CD14-positive monocyte (primary cell): ENCODE data around the gene PRRT2. TPM values are rescaled to one million over a fixed set of nuclear protein-coding genes. Genes with fewer than 3 reads are reported as not detected.

Source experiments
- DNase-seq, 3 donors: peaks; one replicate each; pipeline ENCODE4 v3.0.0-alpha.2; 2011 to 2022
- H2AFZ ChIP-seq: 2 replicates; pipeline ENCODE4 v1.6.0; 2012; ENCODE audit warnings: mild to moderate bottlenecking, low read depth, low read length, inconsistent platforms; ENCODE audit not compliant: insufficient read depth, poor library complexity, severe bottlenecking
- H3K27ac ChIP-seq, 2 donors: 1 replicate in 1 of 2; 2 replicates in 1 of 2; pipeline ENCODE4 v1.5.1; 2012 to 2013; ENCODE audit warnings: low read length in 2 of 2, control low read depth in 1 of 2, inconsistent platforms in 1 of 2, low read depth in 1 of 2, mild to moderate bottlenecking in 1 of 2
- H3K27me3 ChIP-seq, 2 donors: one replicate each; pipeline versions ENCODE4 v1.6.0 to v1.6.1; 2011 to 2013; ENCODE audit warnings: low read length in 2 of 2; ENCODE audit not compliant: control insufficient read depth in 2 of 2, insufficient read depth in 2 of 2
- H3K36me3 ChIP-seq, 2 donors: replicated peaks in 1 of 2; 1 replicate in 1 of 2; 2 replicates in 1 of 2; pipeline versions ENCODE4 v1.5.1 to v1.6.1; 2012 to 2013; ENCODE audit warnings: low read length in 2 of 2, control low read depth in 1 of 2, inconsistent platforms in 1 of 2, mild to moderate bottlenecking in 1 of 2; ENCODE audit not compliant: insufficient read depth in 2 of 2, control insufficient read depth in 1 of 2
- H3K4me1 ChIP-seq, 2 donors: 1 replicate in 1 of 2; 2 replicates in 1 of 2; pipeline versions ENCODE4 v1.5.1 to v1.6.1; 2012 to 2013; ENCODE audit warnings: low read length in 2 of 2, control low read depth in 1 of 2, inconsistent platforms in 1 of 2, mild to moderate bottlenecking in 1 of 2, moderate library complexity in 1 of 2; ENCODE audit not compliant: insufficient read depth in 2 of 2, control insufficient read depth in 1 of 2
- H3K4me2 ChIP-seq: replicated peaks from 2 replicates; pipeline ENCODE3; 2012; ENCODE audit warnings: low read length, moderate library complexity, mild to moderate bottlenecking; ENCODE audit not compliant: poor library complexity, severe bottlenecking; ENCODE audit errors: extremely low read depth
- H3K4me3 ChIP-seq, 3 experiments: fragments of 200-600 bp in 1 of 3; sonication (generic) in 1 of 3; replicated peaks in 1 of 3; 1 replicate in 2 of 3; 2 replicates in 1 of 3; pipeline ENCODE4 v1.5.1; 2011 to 2013; ENCODE audit warnings: low read length in 3 of 3, mild to moderate bottlenecking in 3 of 3, control low read depth in 2 of 3, low read depth in 2 of 3, inconsistent platforms in 1 of 3, moderate library complexity in 1 of 3
- H3K79me2 ChIP-seq: 2 replicates; pipeline ENCODE4 v1.6.0; 2012; ENCODE audit warnings: mild to moderate bottlenecking, control low read depth, inconsistent platforms, low read length, moderate library complexity; ENCODE audit not compliant: insufficient read depth
- H3K9ac ChIP-seq: 2 replicates; pipeline ENCODE4 v1.6.0; 2017; ENCODE audit warnings: low read length, mild to moderate bottlenecking; ENCODE audit not compliant: insufficient read depth, poor library complexity, severe bottlenecking
- H3K9me3 ChIP-seq, 2 donors: replicated peaks in 1 of 2; 1 replicate in 1 of 2; 2 replicates in 1 of 2; pipeline versions ENCODE4 v1.5.1 to v1.6.1; 2012 to 2013; ENCODE audit warnings: low read length in 2 of 2, control low read depth in 1 of 2; ENCODE audit not compliant: control insufficient read depth in 1 of 2, insufficient read depth in 1 of 2
- H4K20me1 ChIP-seq: 2 replicates; pipeline ENCODE4 v1.6.0; 2012; ENCODE audit warnings: mild to moderate bottlenecking, low read length, control low read depth, moderate library complexity; ENCODE audit not compliant: insufficient read depth
- H3K27ac Mint-ChIP-seq, 7 donors: one replicate each; pipeline ENCODE4 v1.8.0; 2020; ENCODE audit warnings: mild to moderate bottlenecking in 7 of 7, mixed read lengths in 7 of 7, moderate library complexity in 6 of 7, inconsistent platforms in 2 of 7
- H3K27me3 Mint-ChIP-seq, 3 donors: one replicate each; pipeline ENCODE4 v1.8.0; 2021 to 2022; ENCODE audit warnings: low read depth in 3 of 3, mild to moderate bottlenecking in 3 of 3, mixed read lengths in 3 of 3, moderate library complexity in 3 of 3, inconsistent platforms in 1 of 3
- H3K36me3 Mint-ChIP-seq, 2 donors: one replicate each; pipeline ENCODE4 v1.8.0; 2020; ENCODE audit warnings: mixed read lengths in 2 of 2, inconsistent platforms in 1 of 2, mild to moderate bottlenecking in 1 of 2
- H3K4me1 Mint-ChIP-seq: one replicate; pipeline ENCODE4 v1.8.0; 2020; ENCODE audit warnings: mild to moderate bottlenecking, mixed read lengths
- H3K4me3 Mint-ChIP-seq, 2 donors: one replicate each; pipeline ENCODE4 v1.8.0; 2020; ENCODE audit warnings: mild to moderate bottlenecking in 2 of 2, mixed read lengths in 2 of 2, moderate library complexity in 1 of 2
- H3K9me3 Mint-ChIP-seq, 7 donors: one replicate each; pipeline ENCODE4 v1.8.0; 2020 to 2022; ENCODE audit warnings: mixed read lengths in 7 of 7, mild to moderate bottlenecking in 6 of 7, moderate library complexity in 6 of 7, inconsistent platforms in 2 of 7
- WGBS: methylation state at CpG from one replicate; pipeline ENCODE4 v1.1.5; 2013; ENCODE audit warnings: missing lambda C conversion rate; ENCODE audit not compliant: insufficient coverage; 5-methylcytosine and 5-hydroxymethylcytosine counted together
- intact Hi-C, 2 donors: fragments of 100-400 bp; cut with micrococcal nuclease; formaldehyde crosslinking; loops; one replicate each; pipeline versions ENCODE4 v1.15.0 to v1.15.1; 2023
- polyA plus RNA-seq, 3 donors: library from polyadenylated mRNA; depleted of rRNA in 1 of 3; unstranded in 2 of 3; stranded (reverse) in 1 of 3; fragments of 300-500 nt in 2 of 3; fragments of >200 nt in 1 of 3; fragmentation: Illumina TruSeq in 2 of 3; gene quantifications; 1 replicate in 2 of 3; 2 replicates in 1 of 3; pipeline ENCODE4 v1.2.3, GENCODE V29; 2012 to 2021
- TF ChIP-seq, protein P1 (sequence below): fragments of 200-600 bp; IDR thresholded peaks from one replicate; pipeline ENCODE4 v1.8.0; 2022; ENCODE audit warnings: antibody characterized with exemption, mild to moderate bottlenecking

PRRT2 gene
- polyA plus RNA-seq, 3 donors, result 0.04 TPM; not detected in 2

DNA sequence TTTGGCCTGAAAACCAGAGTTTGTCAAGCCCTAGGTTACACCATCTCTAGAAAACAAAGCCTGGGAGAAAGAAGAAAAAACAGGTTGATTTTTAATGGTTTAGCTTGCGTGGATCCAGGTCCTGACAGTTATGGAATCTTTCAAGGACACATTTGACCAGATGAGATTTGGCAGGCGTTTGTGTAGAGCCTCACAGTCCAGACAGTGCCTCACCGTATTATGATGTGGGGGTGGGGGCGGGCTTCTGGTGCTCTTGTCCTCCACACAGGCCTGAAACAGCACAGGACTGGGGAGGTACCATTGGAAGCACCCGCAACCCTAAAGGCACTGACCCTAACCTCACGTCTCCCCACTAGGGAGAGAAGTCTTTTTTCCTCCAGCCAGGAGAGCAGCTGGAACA, 27.8 kb downstream of the PRRT2 start:
- H3K27ac ChIP-seq, result no peak overlapping the region
- Mint-ChIP-seq H3K36me3 (peaks cover 76 to 97% of the 10 kb centered on the region in 2 donors), H3K4me1 (no peaks in the 10 kb centered on the region), H3K4me3 (no peak overlapping the region), H3K9me3 (no peaks in the 10 kb centered on the region), H3K27ac (no peak overlapping the region), H3K27me3 (no peaks in the 10 kb centered on the region)
- no peaks in the 10 kb centered on the region for H3K79me2 ChIP-seq
- peaks cover 91 to 96% of the 10 kb centered on the region in 2 donors for H3K36me3 ChIP-seq
- H3K27me3 ChIP-seq, result no peaks in the 10 kb centered on the region
- no peak overlapping the region for H2AFZ ChIP-seq
- DNase-seq, result no peak
- TF ChIP-seq, protein P1, sequence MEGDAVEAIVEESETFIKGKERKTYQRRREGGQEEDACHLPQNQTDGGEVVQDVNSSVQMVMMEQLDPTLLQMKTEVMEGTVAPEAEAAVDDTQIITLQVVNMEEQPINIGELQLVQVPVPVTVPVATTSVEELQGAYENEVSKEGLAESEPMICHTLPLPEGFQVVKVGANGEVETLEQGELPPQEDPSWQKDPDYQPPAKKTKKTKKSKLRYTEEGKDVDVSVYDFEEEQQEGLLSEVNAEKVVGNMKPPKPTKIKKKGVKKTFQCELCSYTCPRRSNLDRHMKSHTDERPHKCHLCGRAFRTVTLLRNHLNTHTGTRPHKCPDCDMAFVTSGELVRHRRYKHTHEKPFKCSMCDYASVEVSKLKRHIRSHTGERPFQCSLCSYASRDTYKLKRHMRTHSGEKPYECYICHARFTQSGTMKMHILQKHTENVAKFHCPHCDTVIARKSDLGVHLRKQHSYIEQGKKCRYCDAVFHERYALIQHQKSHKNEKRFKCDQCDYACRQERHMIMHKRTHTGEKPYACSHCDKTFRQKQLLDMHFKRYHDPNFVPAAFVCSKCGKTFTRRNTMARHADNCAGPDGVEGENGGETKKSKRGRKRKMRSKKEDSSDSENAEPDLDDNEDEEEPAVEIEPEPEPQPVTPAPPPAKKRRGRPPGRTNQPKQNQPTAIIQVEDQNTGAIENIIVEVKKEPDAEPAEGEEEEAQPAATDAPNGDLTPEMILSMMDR, result no peak
- intact Hi-C loops, result no loop called here
- H3K9me3 ChIP-seq, result no peaks in the 10 kb centered on the region
- peaks cover 76% of the 10 kb centered on the region for H4K20me1 ChIP-seq
- H3K4me1 ChIP-seq, result no peaks in the 10 kb centered on the region
- no peak overlapping the region for H3K4me3 ChIP-seq
- WGBS, result 100% methylated on average over 3 of the region's 6 CpGs
- no peak overlapping the region for H3K4me2 ChIP-seq
- H3K9ac ChIP-seq, result no peak overlapping the region

DNA sequence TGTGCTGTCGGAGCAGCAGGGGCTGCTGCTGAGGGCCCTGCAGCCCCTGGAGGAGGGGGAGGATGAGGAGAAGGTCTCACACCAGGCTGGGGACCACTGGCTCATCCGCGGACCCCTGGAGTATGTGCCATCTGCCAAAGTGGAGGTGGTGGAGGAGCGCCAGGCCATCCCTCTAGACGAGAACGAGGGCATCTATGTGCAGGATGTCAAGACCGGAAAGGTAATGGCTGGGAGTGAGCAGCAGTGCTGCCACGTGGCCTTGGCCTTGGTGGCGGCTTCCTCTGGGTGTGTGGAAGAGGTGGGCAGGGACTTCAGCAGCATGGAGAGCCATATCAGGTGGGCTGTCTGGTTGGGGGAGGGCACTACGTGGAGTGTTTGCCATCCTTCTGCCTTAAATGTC, 28.2 kb downstream of the PRRT2 start:
- no peaks in the 10 kb centered on the region for H3K9me3 ChIP-seq
- Mint-ChIP-seq H3K27me3 (no peaks in the 10 kb centered on the region), H3K36me3 (peaks cover 80 to 97% of the 10 kb centered on the region in 2 donors), H3K4me1 (no peaks in the 10 kb centered on the region), H3K27ac (peak overlapping the region in 1 of 7 donors; percentile 26), H3K9me3 (no peaks in the 10 kb centered on the region), H3K4me3 (no peak overlapping the region)
- no peak for DNase-seq
- TF ChIP-seq, protein P1, result no peak
- no peak overlapping the region for H3K4me2 ChIP-seq
- no peak overlapping the region for H2AFZ ChIP-seq
- H3K36me3 ChIP-seq, result peaks cover 91 to 96% of the 10 kb centered on the region in 2 donors
- no peaks in the 10 kb centered on the region for H3K79me2 ChIP-seq
- H3K4me1 ChIP-seq, result no peaks in the 10 kb centered on the region
- no peak overlapping the region for H3K4me3 ChIP-seq
- H3K27ac ChIP-seq, result no peak overlapping the region
- H4K20me1 ChIP-seq, result peaks cover 75% of the 10 kb centered on the region
- intact Hi-C loops, result no loop called here
- 94% methylated on average over 10 of the region's 10 CpGs for WGBS
- no peak overlapping the region for H3K9ac ChIP-seq
- no peaks in the 10 kb centered on the region for H3K27me3 ChIP-seq
